ENCODE results near the gene TAF4. TPM values are rescaled to one million over a fixed set of nuclear protein-coding genes. Genes with fewer than 3 reads are reported as not detected.

TAF4 gene
- total and polyA plus RNA-seq, 2 of the 13 experiments (the other 11 are each of a cell fraction or from before 2014, with no cell fraction given): 5.9 to 12.0 TPM

DNA sequence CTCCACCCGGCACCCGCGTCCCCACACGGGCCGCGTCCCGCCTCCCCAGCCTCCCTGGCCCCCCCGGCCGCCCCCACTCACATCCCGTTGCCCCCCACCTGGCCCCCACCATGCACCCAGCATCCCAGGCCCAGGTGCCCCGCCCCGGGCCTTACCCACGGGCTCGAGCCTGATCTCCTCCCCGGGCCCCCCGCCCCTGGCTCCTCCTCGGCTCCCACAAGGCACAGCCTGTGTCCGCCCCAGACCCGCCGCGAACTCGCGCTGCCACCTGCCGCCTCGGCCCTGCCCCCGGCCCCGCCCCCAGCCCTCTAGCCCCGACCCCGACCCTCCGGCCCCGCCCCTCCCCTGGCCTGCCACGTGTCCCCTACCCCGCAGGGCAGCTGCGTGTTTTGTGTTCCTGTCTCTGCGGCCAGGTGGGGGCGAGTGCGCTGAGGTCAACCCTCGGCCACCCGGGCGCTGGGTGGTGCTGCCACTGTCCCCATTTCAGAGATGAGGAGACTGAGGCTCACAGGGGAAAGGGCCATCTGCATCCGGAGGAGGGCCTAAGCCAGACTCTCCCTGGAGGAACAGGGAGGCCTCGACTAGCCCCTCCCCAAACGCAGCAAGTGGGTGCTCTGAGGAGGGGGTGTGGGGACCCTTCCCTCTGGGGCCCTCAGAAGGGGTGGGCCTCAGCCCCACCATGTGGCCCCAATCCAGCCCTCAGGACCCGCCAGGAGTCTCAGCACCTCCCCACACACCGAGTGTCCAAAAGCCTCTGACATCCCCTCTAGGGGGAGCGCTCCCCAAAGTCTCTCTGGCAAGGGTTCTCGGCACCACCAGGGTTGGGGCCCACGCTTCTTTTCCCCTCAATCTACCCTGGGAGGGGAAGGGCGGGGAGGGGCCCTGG is 99.8 kb downstream of the TAF4 start (continued):
- TF ChIP-seq, protein P1, sequence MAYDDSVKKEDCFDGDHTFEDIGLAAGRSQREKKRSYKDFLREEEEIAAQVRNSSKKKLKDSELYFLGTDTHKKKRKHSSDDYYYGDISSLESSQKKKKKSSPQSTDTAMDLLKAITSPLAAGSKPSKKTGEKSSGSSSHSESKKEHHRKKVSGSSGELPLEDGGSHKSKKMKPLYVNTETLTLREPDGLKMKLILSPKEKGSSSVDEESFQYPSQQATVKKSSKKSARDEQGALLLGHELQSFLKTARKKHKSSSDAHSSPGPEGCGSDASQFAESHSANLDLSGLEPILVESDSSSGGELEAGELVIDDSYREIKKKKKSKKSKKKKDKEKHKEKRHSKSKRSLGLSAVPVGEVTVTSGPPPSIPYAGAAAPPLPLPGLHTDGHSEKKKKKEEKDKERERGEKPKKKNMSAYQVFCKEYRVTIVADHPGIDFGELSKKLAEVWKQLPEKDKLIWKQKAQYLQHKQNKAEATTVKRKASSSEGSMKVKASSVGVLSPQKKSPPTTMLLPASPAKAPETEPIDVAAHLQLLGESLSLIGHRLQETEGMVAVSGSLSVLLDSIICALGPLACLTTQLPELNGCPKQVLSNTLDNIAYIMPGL (CRISPR knock-in tag; IDR thresholded peaks at IDR 0.05; ENCODE audit: borderline replicate concordance in 1 of 2, low read depth in 1 of 2): no peak
- TF ChIP-seq, protein P2, sequence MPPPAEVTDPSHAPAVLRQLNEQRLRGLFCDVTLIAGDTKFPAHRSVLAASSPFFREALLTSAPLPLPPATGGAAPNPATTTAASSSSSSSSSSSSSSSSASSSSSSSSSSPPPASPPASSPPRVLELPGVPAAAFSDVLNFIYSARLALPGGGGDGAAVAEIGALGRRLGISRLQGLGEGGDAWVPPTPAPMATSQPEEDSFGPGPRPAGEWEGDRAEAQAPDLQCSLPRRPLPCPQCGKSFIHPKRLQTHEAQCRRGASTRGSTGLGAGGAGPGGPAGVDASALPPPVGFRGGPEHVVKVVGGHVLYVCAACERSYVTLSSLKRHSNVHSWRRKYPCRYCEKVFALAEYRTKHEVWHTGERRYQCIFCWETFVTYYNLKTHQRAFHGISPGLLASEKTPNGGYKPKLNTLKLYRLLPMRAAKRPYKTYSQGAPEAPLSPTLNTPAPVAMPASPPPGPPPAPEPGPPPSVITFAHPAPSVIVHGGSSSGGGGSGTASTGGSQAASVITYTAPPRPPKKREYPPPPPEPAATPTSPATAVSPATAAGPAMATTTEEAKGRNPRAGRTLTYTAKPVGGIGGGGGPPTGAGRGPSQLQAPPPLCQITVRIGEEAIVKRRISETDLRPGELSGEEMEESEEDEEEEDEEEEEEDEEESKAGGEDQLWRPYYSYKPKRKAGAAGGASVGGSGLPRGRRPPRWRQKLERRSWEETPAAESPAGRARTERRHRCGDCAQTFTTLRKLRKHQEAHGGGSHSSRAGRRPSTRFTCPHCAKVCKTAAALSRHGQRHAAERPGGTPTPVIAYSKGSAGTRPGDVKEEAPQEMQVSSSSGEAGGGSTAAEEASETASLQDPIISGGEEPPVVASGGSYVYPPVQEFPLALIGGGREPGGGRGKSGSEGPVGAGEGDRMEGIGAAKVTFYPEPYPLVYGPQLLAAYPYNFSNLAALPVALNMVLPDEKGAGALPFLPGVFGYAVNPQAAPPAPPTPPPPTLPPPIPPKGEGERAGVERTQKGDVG (CRISPR knock-in tag; IDR thresholded peaks at IDR 0.05; ENCODE audit: borderline replicate concordance): no peak
- TF ChIP-seq ZFP62 (CRISPR knock-in tag; IDR thresholded peaks at IDR 0.05) (no peak), ZNF709 (CRISPR knock-in tag; IDR thresholded peaks at IDR 0.05) (no peak), STAT5B (CRISPR knock-in tag; IDR thresholded peaks at IDR 0.05) (no peak), EED (CRISPR knock-in tag; IDR thresholded peaks at IDR 0.05) (0 out of 2 replicates have a peak, but pooled peaks have one; percentile 5), PHF8 (CRISPR knock-in tag; IDR thresholded peaks at IDR 0.05) (no peak), SP5 (CRISPR knock-in tag; IDR thresholded peaks at IDR 0.05; ENCODE audit: borderline replicate concordance, low read depth) (no peak; the same call in 1 of the 2 replicates), NPAS2 (CRISPR knock-in tag; IDR thresholded peaks at IDR 0.05; ENCODE audit: borderline replicate concordance) (no peak; the same call in 1 of the 2 replicates), JUND (CRISPR knock-in tag; IDR thresholded peaks at IDR 0.05) (peak; percentile 47; the same call in 1 of the 2 replicates), SATB2 (CRISPR knock-in tag; IDR thresholded peaks at IDR 0.05) (no peak), BRD4 (CRISPR knock-in tag; IDR thresholded peaks at IDR 0.05) (no peak), ZNF326 (CRISPR knock-in tag; IDR thresholded peaks at IDR 0.05; ENCODE audit: borderline replicate concordance) (no peak), NFE2 (CRISPR knock-in tag; IDR thresholded peaks at IDR 0.05) (no peak), TAF1 (CRISPR knock-in tag; IDR thresholded peaks at IDR 0.05) (peak; percentile 10; the same call in 1 of the 2 replicates), SRY (CRISPR knock-in tag; IDR thresholded peaks at IDR 0.05) (peak; percentile 65; the same call in 1 of the 2 replicates), ZNF124 (CRISPR knock-in tag; IDR thresholded peaks at IDR 0.05) (no peak; the same call in 1 of the 2 replicates)
- TF ChIP-seq, protein P3, sequence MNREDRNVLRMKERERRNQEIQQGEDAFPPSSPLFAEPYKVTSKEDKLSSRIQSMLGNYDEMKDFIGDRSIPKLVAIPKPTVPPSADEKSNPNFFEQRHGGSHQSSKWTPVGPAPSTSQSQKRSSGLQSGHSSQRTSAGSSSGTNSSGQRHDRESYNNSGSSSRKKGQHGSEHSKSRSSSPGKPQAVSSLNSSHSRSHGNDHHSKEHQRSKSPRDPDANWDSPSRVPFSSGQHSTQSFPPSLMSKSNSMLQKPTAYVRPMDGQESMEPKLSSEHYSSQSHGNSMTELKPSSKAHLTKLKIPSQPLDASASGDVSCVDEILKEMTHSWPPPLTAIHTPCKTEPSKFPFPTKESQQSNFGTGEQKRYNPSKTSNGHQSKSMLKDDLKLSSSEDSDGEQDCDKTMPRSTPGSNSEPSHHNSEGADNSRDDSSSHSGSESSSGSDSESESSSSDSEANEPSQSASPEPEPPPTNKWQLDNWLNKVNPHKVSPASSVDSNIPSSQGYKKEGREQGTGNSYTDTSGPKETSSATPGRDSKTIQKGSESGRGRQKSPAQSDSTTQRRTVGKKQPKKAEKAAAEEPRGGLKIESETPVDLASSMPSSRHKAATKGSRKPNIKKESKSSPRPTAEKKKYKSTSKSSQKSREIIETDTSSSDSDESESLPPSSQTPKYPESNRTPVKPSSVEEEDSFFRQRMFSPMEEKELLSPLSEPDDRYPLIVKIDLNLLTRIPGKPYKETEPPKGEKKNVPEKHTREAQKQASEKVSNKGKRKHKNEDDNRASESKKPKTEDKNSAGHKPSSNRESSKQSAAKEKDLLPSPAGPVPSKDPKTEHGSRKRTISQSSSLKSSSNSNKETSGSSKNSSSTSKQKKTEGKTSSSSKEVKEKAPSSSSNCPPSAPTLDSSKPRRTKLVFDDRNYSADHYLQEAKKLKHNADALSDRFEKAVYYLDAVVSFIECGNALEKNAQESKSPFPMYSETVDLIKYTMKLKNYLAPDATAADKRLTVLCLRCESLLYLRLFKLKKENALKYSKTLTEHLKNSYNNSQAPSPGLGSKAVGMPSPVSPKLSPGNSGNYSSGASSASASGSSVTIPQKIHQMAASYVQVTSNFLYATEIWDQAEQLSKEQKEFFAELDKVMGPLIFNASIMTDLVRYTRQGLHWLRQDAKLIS (CRISPR knock-in tag; IDR thresholded peaks at IDR 0.05): no peak
- TF ChIP-seq, protein P4, sequence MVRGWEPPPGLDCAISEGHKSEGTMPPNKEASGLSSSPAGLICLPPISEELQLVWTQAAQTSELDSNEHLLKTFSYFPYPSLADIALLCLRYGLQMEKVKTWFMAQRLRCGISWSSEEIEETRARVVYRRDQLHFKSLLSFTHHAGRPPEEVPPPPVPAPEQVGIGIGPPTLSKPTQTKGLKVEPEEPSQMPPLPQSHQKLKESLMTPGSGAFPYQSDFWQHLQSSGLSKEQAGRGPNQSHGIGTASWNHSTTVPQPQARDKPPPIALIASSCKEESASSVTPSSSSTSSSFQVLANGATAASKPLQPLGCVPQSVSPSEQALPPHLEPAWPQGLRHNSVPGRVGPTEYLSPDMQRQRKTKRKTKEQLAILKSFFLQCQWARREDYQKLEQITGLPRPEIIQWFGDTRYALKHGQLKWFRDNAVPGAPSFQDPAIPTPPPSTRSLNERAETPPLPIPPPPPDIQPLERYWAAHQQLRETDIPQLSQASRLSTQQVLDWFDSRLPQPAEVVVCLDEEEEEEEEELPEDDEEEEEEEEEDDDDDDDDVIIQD (CRISPR knock-in tag; IDR thresholded peaks at IDR 0.05; ENCODE audit: low read depth): no peak

Measured in HepG2 (cell line).